C4-2B (cell line): ENCODE results near the gene PCNT.

ENCODE experiments used
- H3K27ac ChIP-seq: fragments of 450-650 bp; 2 replicates; pipeline ENCODE4 v1.5.1; 2017
- ZFX ChIP-seq: fragments of 450-650 bp; IDR thresholded peaks from 2 replicates; pipeline ENCODE4 v1.6.1; 2017
- TF ChIP-seq, protein P1 (sequence below): fragments of 450-650 bp; conservative IDR thresholded peaks from 2 replicates; pipeline ENCODE4 v1.5.1; 2017; ENCODE audit warnings: mild to moderate bottlenecking

The PCNT gene

DNA sequence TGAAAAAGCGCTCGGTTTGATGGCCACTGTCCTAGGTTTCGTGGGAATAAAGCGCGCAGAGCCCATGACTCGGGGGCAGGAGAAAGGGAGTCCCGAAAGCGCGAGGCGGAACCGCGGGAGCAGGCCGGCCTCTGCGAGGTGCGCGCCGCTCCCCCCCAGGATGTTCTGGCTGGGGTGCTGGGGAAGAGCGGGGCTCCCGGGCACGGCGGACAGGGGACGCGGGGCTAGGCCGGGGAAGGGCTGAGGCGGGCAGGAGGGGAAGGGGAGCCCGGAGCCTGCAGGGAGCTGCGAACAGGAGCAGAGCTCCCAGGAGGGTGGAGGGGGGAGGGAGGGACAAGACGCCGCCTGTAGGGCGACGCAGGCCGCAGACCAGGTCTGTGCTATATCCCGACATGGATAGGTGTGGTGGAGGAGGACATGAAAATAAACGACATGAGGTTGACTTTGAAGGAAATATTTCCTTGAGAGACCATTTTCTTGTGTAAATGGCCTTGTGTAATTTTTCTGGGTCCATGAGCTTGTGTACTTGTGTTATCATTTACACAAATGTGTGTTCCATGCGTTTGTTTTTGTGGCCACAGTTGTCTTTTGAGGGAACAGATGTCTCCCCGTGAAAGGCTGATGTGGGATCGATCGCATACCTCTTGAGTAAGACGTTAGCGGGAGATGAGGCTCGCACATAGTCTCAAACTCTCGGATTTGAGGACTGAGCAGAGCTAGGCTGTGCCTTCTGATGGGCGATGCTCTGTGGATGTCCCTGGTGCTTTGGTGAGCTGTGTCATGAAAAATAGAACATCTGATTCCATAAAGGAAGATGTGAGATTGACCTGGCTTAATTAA, 1.3 kb downstream of the PCNT start:
- TF ChIP-seq, protein P1, sequence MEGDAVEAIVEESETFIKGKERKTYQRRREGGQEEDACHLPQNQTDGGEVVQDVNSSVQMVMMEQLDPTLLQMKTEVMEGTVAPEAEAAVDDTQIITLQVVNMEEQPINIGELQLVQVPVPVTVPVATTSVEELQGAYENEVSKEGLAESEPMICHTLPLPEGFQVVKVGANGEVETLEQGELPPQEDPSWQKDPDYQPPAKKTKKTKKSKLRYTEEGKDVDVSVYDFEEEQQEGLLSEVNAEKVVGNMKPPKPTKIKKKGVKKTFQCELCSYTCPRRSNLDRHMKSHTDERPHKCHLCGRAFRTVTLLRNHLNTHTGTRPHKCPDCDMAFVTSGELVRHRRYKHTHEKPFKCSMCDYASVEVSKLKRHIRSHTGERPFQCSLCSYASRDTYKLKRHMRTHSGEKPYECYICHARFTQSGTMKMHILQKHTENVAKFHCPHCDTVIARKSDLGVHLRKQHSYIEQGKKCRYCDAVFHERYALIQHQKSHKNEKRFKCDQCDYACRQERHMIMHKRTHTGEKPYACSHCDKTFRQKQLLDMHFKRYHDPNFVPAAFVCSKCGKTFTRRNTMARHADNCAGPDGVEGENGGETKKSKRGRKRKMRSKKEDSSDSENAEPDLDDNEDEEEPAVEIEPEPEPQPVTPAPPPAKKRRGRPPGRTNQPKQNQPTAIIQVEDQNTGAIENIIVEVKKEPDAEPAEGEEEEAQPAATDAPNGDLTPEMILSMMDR: no peak; the same call in 1 of the 2 replicates
- peak; percentile 79 for TF ChIP-seq ZFX

GRCh38 chr21:46326110-46326703, 2.3 kb downstream of the PCNT start:
- TF ChIP-seq, protein P1: no peak; the same call in 1 of the 2 replicates
- no peak for TF ChIP-seq ZFX
- peak overlapping the region; percentile 94 for H3K27ac ChIP-seq

More for the DNA sequence above, 1.3 kb downstream of the PCNT start:
- peak overlapping the region; percentile 94 for H3K27ac ChIP-seq

DNA sequence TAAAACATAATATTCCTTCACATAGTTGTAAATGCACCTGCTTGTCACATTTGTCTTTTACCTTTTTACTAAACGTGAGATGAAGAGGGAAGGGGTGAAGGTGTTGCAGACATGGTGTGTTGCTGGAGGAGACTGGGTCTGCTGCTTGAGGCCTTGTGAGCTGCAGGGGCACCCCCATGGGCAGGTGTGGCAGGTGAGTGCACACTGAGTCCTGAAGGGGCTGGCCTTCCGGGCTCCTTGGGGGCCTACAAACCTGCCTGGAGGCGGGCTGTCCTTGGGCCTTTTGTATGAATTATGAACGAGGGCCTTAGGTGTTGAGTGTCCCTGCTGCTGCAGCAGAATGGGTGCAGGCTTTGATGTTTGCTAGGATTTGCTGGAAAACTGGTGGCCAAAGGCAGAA, 3.8 kb downstream of the PCNT start:
- TF ChIP-seq ZFX: no peak
- TF ChIP-seq, protein P1: no peak
- no peak overlapping the region for H3K27ac ChIP-seq

GRCh38 chr21:46328151-46328550, 4.2 kb downstream of the PCNT start:
- no peak for TF ChIP-seq ZFX
- TF ChIP-seq, protein P1: no peak
- no peak overlapping the region for H3K27ac ChIP-seq

DNA sequence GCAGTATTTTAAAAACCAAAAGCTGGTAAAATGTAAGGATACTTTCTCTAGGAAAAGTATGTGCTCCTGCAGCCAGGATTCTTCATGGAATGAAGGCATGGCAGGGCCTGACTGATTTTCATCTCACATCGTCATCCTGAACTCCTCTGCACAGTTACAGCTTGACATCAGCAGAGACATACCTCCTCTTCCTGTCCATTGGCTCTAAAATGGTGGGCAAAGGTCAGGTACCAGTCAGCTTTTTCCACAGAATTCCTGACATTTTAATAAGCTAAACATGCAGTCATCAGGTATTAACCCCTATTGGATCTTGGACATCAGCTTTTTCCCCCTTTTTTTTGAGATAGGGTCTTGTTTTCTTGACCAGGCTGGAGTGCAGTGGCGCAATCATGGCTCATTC, 5.8 kb downstream of the PCNT start:
- no peak for TF ChIP-seq ZFX
- TF ChIP-seq, protein P1: no peak
- no peak overlapping the region for H3K27ac ChIP-seq

DNA sequence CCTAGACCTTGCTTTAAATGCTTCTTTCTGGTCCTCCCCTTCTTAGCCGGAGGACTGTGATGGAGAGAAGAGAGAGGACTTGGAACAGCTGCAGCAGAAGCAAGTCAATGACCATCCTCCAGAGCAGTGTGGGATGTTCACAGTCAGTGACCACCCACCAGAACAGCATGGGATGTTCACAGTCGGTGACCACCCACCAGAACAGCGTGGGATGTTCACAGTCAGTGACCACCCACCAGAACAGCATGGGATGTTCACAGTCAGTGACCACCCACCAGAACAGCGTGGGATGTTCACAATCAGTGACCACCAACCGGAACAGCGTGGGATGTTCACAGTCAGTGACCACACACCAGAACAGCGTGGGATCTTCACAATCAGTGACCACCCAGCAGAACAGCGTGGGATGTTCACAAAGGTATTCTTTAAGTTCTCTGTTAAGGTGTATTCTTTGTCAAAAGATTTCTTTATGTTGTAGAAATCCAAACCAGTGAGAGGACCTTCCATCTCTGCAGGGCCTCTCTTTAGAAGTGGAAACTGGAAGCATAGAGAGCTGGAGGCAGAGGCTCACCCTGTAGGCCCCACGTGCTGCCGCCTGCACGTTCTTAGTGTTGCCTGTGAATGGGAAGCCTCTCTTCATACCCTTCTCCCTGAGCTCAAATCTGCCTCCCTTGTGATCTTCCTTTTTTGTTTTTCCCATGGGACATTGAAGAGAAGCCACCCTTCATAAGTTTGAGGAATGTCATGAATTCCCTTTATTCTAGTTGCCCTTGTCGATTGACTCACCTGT, 10.6 kb downstream of the PCNT start:
- TF ChIP-seq ZFX: no peak
- TF ChIP-seq, protein P1: no peak
- no peak overlapping the region for H3K27ac ChIP-seq
